AG09309 (cell line): ENCODE results near the gene CCDC69.

Experiments used
- DNase-seq: peaks from one replicate; pipeline ENCODE4 v3.0.0-alpha.2; 2010; ENCODE audit warnings: low read depth
- H3K4me3 ChIP-seq: 2 replicates; pipeline ENCODE4 v1.5.1; 2011; ENCODE audit warnings: mild to moderate bottlenecking, low read depth, low read length, moderate library complexity; ENCODE audit not compliant: control insufficient read depth
- CTCF ChIP-seq: IDR thresholded peaks from 2 replicates; pipeline ENCODE4 v1.5.1; 2011; ENCODE audit warnings: mild to moderate bottlenecking, low read depth, low read length, inconsistent platforms; ENCODE audit not compliant: insufficient read depth, control insufficient read depth; ENCODE audit errors: missing control alignments

Gene CCDC69

GRCh38 chr5:151218177-151218576, 5.7 kb downstream of the CCDC69 start:
- H3K4me3 ChIP-seq, result no peak overlapping the region
- no peak for TF ChIP-seq CTCF
- DNase-seq, result no peak

GRCh38 chr5:151216781-151217180, 7.1 kb downstream of the CCDC69 start:
- DNase-seq, result no peak
- no peak overlapping the region for H3K4me3 ChIP-seq
- no peak for TF ChIP-seq CTCF

- DNase-seq, result no peak
- no peak for TF ChIP-seq CTCF
- no peak overlapping the region for H3K4me3 ChIP-seq
Measured at GRCh38 chr5:151215546-151215880, 8.4 kb downstream of the CCDC69 start.

GRCh38 chr5:151214614-151215545, 9.0 kb downstream of the CCDC69 start:
- DNase-seq, result no peak
- H3K4me3 ChIP-seq, result no peak overlapping the region
- TF ChIP-seq CTCF, result no peak

- DNase-seq, result no peak
- no peak overlapping the region for H3K4me3 ChIP-seq
- no peak for TF ChIP-seq CTCF
Measured at GRCh38 chr5:151213803-151214613, 9.9 kb downstream of the CCDC69 start.

- TF ChIP-seq CTCF, result no peak
- no peak overlapping the region for H3K4me3 ChIP-seq
- no peak for DNase-seq
Measured at GRCh38 chr5:151212406-151212798, 11.5 kb downstream of the CCDC69 start.
